ENCODE measurements around the gene RHOBTB3.
"Not testable (repeated sequence)": the region's sequence is repeated elsewhere in the genome, so short reads cannot be mapped to it uniquely, and the experiment has no call there.

RHOBTB3 gene

DNA sequence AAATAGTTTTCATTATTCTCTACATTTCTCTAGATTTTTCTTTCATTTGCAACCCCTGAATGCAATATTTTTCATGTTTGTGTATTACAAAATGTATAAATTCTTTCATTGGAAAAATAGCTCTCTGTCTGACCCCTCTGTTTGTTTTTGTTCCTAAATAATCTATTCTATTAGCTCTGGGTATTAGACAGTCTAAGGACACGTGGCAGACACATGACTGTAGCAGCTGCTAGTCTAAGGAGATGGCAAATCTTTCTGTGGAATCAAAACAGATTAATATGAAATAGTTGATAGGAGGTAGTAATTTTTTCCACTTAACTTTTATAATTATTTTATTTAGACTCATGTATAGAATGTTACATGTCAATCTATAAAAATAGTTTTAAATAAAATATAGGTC, 27.0 kb upstream of the RHOBTB3 start:
- no peak for TF ChIP-seq GABPA (IDR thresholded peaks at IDR 0.05; ENCODE audit: low read depth)
- DNase-seq (ENCODE audit: low read depth in 1 of 2, low spot score in 1 of 2): no peak
- H3K27ac ChIP-seq (replicated peaks): no peak overlapping the region
- H3K4me3 ChIP-seq (replicated peaks; ENCODE audit: insufficient read depth, low read length): no peak overlapping the region
- H3K27me3 ChIP-seq (ENCODE audit: insufficient read depth, poor library complexity, severe bottlenecking): no peaks in the 10 kb centered on the region

DNA sequence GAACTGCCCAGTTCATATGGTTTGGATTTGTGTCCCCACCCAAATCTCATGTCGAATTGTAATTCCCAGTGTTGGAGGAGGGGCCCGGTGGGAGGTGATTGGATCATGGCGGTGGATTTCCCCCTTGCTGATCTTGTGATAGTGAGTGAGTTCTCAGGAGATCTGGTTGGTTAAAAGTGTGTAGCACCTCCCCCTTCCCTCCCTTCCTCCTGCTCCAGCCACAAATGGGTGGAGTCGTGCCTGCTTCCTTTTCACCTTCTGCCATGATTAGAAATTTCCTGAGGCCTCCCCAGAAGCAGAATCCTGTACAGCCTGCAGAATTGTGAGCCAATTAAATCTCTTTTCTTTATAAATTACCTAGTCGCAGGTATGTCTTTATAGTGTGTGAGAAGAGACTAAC, 24.9 kb upstream of the RHOBTB3 start:
- not testable (repeated sequence) for H3K4me3 ChIP-seq (replicated peaks; ENCODE audit: insufficient read depth, low read length); DNase-seq (ENCODE audit: low read depth in 1 of 2, low spot score in 1 of 2); H3K27me3 ChIP-seq (ENCODE audit: insufficient read depth, poor library complexity, severe bottlenecking); H3K27ac ChIP-seq (replicated peaks)

DNA sequence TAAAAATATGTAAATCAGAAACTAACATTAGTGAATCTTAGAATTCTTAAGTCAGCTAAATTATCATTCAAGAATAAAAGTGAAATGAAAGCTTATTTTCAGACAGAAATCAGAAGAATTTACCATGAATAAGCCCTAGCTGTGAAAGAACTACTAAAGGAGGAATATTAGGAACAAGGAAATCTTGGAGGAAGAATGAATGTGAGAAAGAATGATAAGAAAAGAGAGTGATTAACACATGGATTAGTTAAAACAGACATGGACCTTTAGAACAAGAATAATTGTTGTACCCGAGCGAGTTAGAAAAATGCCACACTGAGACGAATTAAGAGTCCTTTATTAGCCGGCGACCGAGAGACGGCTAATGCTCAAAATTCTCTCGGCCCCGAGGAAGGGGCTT, 24.1 kb upstream of the RHOBTB3 start:
- no peak for TF ChIP-seq GABPA (IDR thresholded peaks at IDR 0.05; ENCODE audit: low read depth)
- no peak for TF ChIP-seq SPI1 (IDR thresholded peaks at IDR 0.05; ENCODE audit: borderline replicate concordance, low read depth)
- TF ChIP-seq POLR2AphosphoS5 (IDR thresholded peaks at IDR 0.05; ENCODE audit: low read depth): no peak
- no peak for DNase-seq (ENCODE audit: low read depth in 1 of 2, low spot score in 1 of 2)
- H3K27me3 ChIP-seq (ENCODE audit: insufficient read depth, poor library complexity, severe bottlenecking): no peaks in the 10 kb centered on the region
- H3K4me3 ChIP-seq (replicated peaks; ENCODE audit: insufficient read depth, low read length): no peak overlapping the region
- H3K27ac ChIP-seq (replicated peaks): no peak overlapping the region

DNA sequence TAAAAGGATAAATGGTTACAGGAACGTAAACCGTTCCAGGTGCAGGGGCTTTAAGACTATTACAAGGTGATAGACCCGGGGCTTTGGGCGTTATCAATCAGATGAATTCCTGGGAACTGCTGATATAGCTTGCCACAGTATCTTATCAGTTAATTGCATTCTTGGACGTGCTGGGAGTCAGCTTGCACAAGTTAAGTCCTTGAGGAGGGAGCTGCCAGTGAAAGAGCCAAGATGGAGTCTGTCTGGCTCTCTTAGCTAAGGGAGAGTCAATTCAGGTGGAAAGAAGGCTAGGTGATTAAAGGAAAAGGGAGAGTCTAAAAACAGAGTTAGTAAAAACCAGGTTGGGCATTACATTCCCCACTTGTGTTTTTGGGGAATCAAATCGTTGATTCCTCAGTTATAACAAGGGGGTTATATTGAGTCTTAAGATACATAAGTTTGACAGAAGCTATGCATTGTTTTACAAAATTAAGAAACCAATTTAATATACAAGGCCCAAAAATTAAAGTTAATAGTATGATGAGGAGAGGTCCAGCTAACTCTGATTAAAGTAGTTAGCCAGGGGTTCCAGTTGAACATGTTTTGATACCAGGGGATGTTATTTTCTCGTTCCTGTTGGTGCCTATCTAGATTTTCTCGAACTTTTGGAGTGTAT, 23.5 kb upstream of the RHOBTB3 start:
- not testable (repeated sequence) for H3K27ac ChIP-seq (replicated peaks); DNase-seq (ENCODE audit: low read depth in 1 of 2, low spot score in 1 of 2); H3K27me3 ChIP-seq (ENCODE audit: insufficient read depth, poor library complexity, severe bottlenecking)

DNA sequence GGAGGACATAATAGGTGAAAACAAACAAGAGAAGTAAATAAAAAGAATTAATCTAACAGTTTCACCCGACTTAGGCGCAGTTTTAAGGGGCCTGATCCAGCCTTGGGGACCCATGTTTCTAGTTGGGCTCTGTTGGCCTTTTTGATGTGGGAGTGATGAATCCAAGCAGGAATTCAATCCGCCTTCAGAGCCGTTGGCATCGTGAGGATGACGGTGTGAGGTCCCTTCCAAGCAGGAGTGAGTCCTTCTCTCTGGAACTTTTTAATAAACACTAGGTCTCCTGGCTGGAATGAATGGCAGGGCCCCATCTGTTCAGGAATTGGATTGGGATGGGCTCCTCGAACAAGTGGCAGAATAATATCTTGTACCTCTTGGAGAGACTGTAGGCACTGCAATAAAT, 22.3 kb upstream of the RHOBTB3 start:
- no peaks in the 10 kb centered on the region for H3K27me3 ChIP-seq (ENCODE audit: insufficient read depth, poor library complexity, severe bottlenecking)
- H3K27ac ChIP-seq (replicated peaks): no peak overlapping the region
- H3K4me3 ChIP-seq (replicated peaks; ENCODE audit: insufficient read depth, low read length): no peak overlapping the region
- no peak for DNase-seq (ENCODE audit: low read depth in 1 of 2, low spot score in 1 of 2)
- no peak for TF ChIP-seq GABPA (IDR thresholded peaks at IDR 0.05; ENCODE audit: low read depth)
- TF ChIP-seq, protein P1, sequence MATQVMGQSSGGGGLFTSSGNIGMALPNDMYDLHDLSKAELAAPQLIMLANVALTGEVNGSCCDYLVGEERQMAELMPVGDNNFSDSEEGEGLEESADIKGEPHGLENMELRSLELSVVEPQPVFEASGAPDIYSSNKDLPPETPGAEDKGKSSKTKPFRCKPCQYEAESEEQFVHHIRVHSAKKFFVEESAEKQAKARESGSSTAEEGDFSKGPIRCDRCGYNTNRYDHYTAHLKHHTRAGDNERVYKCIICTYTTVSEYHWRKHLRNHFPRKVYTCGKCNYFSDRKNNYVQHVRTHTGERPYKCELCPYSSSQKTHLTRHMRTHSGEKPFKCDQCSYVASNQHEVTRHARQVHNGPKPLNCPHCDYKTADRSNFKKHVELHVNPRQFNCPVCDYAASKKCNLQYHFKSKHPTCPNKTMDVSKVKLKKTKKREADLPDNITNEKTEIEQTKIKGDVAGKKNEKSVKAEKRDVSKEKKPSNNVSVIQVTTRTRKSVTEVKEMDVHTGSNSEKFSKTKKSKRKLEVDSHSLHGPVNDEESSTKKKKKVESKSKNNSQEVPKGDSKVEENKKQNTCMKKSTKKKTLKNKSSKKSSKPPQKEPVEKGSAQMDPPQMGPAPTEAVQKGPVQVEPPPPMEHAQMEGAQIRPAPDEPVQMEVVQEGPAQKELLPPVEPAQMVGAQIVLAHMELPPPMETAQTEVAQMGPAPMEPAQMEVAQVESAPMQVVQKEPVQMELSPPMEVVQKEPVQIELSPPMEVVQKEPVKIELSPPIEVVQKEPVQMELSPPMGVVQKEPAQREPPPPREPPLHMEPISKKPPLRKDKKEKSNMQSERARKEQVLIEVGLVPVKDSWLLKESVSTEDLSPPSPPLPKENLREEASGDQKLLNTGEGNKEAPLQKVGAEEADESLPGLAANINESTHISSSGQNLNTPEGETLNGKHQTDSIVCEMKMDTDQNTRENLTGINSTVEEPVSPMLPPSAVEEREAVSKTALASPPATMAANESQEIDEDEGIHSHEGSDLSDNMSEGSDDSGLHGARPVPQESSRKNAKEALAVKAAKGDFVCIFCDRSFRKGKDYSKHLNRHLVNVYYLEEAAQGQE (IDR thresholded peaks at IDR 0.05; ENCODE audit: insufficient replicate concordance, low read depth): no peak

More for the DNA sequence above, 23.5 kb upstream of the RHOBTB3 start:
- not testable (repeated sequence) for H3K4me3 ChIP-seq (replicated peaks; ENCODE audit: insufficient read depth, low read length)

DNA sequence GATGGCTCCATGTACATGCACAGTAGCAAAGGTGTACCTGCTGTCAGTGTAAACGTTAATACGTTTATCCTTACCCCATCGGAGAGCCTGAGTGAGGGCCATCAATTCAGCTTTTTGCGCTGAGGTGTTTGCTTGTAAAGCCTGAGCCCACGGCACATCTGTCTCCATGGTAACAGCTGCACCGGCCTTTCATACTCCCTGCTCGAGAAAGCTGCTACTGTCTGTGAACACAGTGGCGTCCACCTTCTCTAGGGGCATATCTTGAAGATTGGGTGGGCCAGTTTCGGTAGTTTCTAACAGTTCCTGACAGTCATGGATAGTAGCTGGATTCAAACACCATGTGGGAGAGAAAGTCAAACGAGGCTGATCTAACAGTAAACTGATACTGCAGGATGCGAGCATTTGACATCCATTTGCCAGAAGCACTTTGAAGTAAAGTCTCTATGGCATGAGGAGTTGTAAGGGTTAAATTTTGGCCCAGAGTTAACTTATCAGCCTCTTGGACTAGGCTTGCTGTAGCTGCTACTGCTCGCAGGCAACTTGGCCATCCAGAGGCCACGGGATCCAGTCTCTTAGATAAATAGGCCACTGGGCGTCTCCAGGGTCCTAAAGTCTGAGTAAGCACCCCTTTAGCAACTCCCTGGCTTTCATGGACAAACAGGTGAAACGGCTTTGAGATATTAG, 21.0 kb upstream of the RHOBTB3 start:
- H3K4me3 ChIP-seq (replicated peaks; ENCODE audit: insufficient read depth, low read length): no peak overlapping the region
- H3K27ac ChIP-seq (replicated peaks): no peak overlapping the region
- DNase-seq (ENCODE audit: low read depth in 1 of 2, low spot score in 1 of 2): no peak

DNA sequence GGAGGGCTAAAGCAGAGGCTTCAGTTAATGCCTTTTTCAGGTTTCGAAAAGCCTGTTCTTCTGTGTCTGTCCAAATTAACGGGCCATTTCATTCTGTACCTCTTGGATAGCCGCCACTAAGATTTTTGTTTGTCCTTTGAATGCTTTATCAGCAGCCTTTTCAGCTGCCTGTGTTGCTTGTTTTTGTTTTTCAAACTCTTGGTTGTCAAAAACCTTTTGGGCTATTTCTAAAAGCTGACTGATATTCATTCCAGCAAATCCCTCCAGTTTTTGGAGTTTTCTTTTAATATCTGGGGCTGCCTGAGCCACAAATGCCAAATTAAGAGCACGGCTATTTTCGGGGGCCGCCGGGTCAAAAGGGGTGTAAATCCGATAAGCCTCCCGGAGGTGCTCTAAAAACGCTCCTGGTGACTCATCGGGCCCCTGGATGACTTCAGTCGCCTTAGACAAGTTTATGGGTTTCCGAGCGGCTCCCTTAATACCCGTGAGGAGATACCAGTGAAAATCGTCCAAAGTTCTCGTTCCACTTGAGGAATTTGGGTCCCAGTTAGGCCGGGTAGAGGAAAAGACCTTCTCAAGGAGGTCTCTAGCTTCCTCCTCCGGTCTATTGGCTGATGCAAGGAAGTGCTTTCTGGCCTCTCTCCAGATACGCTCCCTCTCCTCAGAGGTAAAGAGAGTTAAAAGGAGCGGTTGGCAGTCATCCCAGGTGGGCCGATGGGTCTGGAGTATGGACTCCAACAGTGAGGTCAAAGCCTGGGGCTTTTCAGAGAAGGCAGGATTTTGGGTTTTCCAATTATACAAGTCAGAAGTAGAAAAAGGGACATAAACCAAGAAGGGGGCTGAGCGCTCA, 20.3 kb upstream of the RHOBTB3 start:
- H3K27me3 ChIP-seq (ENCODE audit: insufficient read depth, poor library complexity, severe bottlenecking); H3K27ac ChIP-seq (replicated peaks); DNase-seq (ENCODE audit: low read depth in 1 of 2, low spot score in 1 of 2); H3K4me3 ChIP-seq (replicated peaks; ENCODE audit: insufficient read depth, low read length): not testable (repeated sequence)

More for the DNA sequence above, 21.0 kb upstream of the RHOBTB3 start:
- no peaks in the 10 kb centered on the region for H3K27me3 ChIP-seq (ENCODE audit: insufficient read depth, poor library complexity, severe bottlenecking)
- TF ChIP-seq POLR2AphosphoS5 (IDR thresholded peaks at IDR 0.05; ENCODE audit: low read depth) (no peak), GABPA (IDR thresholded peaks at IDR 0.05; ENCODE audit: low read depth) (no peak)
- TF ChIP-seq, protein P1 (IDR thresholded peaks at IDR 0.05; ENCODE audit: insufficient replicate concordance, low read depth): no peak
- TF ChIP-seq, protein P2, sequence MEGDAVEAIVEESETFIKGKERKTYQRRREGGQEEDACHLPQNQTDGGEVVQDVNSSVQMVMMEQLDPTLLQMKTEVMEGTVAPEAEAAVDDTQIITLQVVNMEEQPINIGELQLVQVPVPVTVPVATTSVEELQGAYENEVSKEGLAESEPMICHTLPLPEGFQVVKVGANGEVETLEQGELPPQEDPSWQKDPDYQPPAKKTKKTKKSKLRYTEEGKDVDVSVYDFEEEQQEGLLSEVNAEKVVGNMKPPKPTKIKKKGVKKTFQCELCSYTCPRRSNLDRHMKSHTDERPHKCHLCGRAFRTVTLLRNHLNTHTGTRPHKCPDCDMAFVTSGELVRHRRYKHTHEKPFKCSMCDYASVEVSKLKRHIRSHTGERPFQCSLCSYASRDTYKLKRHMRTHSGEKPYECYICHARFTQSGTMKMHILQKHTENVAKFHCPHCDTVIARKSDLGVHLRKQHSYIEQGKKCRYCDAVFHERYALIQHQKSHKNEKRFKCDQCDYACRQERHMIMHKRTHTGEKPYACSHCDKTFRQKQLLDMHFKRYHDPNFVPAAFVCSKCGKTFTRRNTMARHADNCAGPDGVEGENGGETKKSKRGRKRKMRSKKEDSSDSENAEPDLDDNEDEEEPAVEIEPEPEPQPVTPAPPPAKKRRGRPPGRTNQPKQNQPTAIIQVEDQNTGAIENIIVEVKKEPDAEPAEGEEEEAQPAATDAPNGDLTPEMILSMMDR (IDR thresholded peaks at IDR 0.05; ENCODE audit: insufficient read depth, low read length): no peak
